ENCODE results near the gene SERP2.

SERP2 gene

GRCh38 chr13:44404261-44405132 lies 30.9 kb downstream of the SERP2 start:
- no peak overlapping the region for H3K4me2 ChIP-seq (ENCODE audit: insufficient read depth, low read length, poor library complexity, severe bottlenecking)
- H3K9ac ChIP-seq (ENCODE audit: low read depth, low read length, poor library complexity): no peak overlapping the region
- no peak overlapping the region for H3K14ac ChIP-seq (ENCODE audit: low read length)
- peaks cover 27 to 33% of the 10 kb centered on the region in 2 donors for H3K4me1 ChIP-seq (ENCODE audit: control insufficient read depth in 2 of 2, insufficient read depth in 1 of 2, low read depth in 1 of 2, low read length in 2 of 2)
- no peak overlapping the region for H2BK5ac ChIP-seq (ENCODE audit: low read length)
- no peak overlapping the region for H2BK120ac ChIP-seq (ENCODE audit: low read depth, low read length)
- no peaks in the 10 kb centered on the region for H3K27me3 ChIP-seq (ENCODE audit: control insufficient read depth in 3 of 3, insufficient read depth in 3 of 3, low read depth in 1 of 3, low read length in 3 of 3)
- DNase-seq (ENCODE audit: low spot score): no peak
- no peaks in the 10 kb centered on the region for H3K79me1 ChIP-seq (ENCODE audit: low read depth, low read length)
- H3K9me3 ChIP-seq (replicated peaks in 1 of 2; ENCODE audit: control insufficient read depth in 2 of 2, insufficient read depth in 1 of 2, low read depth in 1 of 2, low read length in 2 of 2): no peaks in the 10 kb centered on the region
- H2BK12ac ChIP-seq (ENCODE audit: low read length): no peak overlapping the region
- H2AK5ac ChIP-seq (ENCODE audit: low read depth, low read length): no peak overlapping the region
- peak overlapping the region; percentile 2 for H2BK15ac ChIP-seq (ENCODE audit: low read length)
- no CpG with 5 or more reads among the region's 15 CpGs for WGBS, 2 donors (ENCODE audit: extremely low coverage in 2 of 2, insufficient read length in 2 of 2, insufficient replicate concordance in 1 of 2)
- H3K36me3 ChIP-seq (replicated peaks in 1 of 2; ENCODE audit: control insufficient read depth in 2 of 2, insufficient read depth in 2 of 2, low read length in 2 of 2): no peaks in the 10 kb centered on the region
- peak overlapping the region; percentile 82 for H3K18ac ChIP-seq (ENCODE audit: low read length)
- H3K4me3 ChIP-seq (ENCODE audit: low read length in 2 of 2): no peak overlapping the region
- H3K23ac ChIP-seq (ENCODE audit: low read depth, low read length, poor library complexity): no peak overlapping the region
- no peak overlapping the region for H4K91ac ChIP-seq (ENCODE audit: low read depth, low read length, poor library complexity)
- H3K4ac ChIP-seq (ENCODE audit: low read length): no peak overlapping the region
- H2AFZ ChIP-seq (ENCODE audit: low read length): peak overlapping the region; percentile 82
- no peak overlapping the region for H4K8ac ChIP-seq (ENCODE audit: low read depth, low read length)
- peak overlapping the region; percentile 56 for H3K27ac ChIP-seq (replicated peaks; ENCODE audit: low read length)

GRCh38 chr13:44406617-44407016 lies 33.0 kb downstream of the SERP2 start:
- no peak overlapping the region for H2AK5ac ChIP-seq (ENCODE audit: low read depth, low read length)
- no peak overlapping the region for H2BK5ac ChIP-seq (ENCODE audit: low read length)
- no peak overlapping the region for H3K14ac ChIP-seq (ENCODE audit: low read length)
- H2AFZ ChIP-seq (ENCODE audit: low read length): no peak overlapping the region
- H3K9ac ChIP-seq (ENCODE audit: low read depth, low read length, poor library complexity): no peak overlapping the region
- no peak overlapping the region for H3K4me2 ChIP-seq (ENCODE audit: insufficient read depth, low read length, poor library complexity, severe bottlenecking)
- no peak overlapping the region for H3K4ac ChIP-seq (ENCODE audit: low read length)
- DNase-seq (ENCODE audit: low spot score): no peak
- no peaks in the 10 kb centered on the region for H3K79me1 ChIP-seq (ENCODE audit: low read depth, low read length)
- peak overlapping the region; percentile 2 for H2BK12ac ChIP-seq (ENCODE audit: low read length)
- no peak overlapping the region for H3K23ac ChIP-seq (ENCODE audit: low read depth, low read length, poor library complexity)
- no peak overlapping the region for H3K27ac ChIP-seq (replicated peaks; ENCODE audit: low read length)
- no peak overlapping the region for H3K18ac ChIP-seq (ENCODE audit: low read length)
- H2BK120ac ChIP-seq (ENCODE audit: low read depth, low read length): no peak overlapping the region
- no peaks in the 10 kb centered on the region for H3K36me3 ChIP-seq (replicated peaks in 1 of 2; ENCODE audit: control insufficient read depth in 2 of 2, insufficient read depth in 2 of 2, low read length in 2 of 2)
- whole genome bisulfite sequencing, 2 donors (ENCODE audit: extremely low coverage in 2 of 2, insufficient read length in 2 of 2, insufficient replicate concordance in 1 of 2): no CpG with 5 or more reads among the region's 5 CpGs
- H3K4me1 ChIP-seq (ENCODE audit: control insufficient read depth in 2 of 2, insufficient read depth in 1 of 2, low read depth in 1 of 2, low read length in 2 of 2): peaks cover 27 to 33% of the 10 kb centered on the region in 2 donors
- H3K4me3 ChIP-seq (ENCODE audit: low read length in 2 of 2): no peak overlapping the region
- H2BK15ac ChIP-seq (ENCODE audit: low read length): no peak overlapping the region
- no peaks in the 10 kb centered on the region for H3K9me3 ChIP-seq (replicated peaks in 1 of 2; ENCODE audit: control insufficient read depth in 2 of 2, insufficient read depth in 1 of 2, low read depth in 1 of 2, low read length in 2 of 2)
- no peaks in the 10 kb centered on the region for H3K27me3 ChIP-seq (ENCODE audit: control insufficient read depth in 3 of 3, insufficient read depth in 3 of 3, low read depth in 1 of 3, low read length in 3 of 3)
- no peak overlapping the region for H4K91ac ChIP-seq (ENCODE audit: low read depth, low read length, poor library complexity)
- H4K8ac ChIP-seq (ENCODE audit: low read depth, low read length): no peak overlapping the region

GRCh38 chr13:44407379-44407778 lies 33.8 kb downstream of the SERP2 start:
- WGBS, 2 donors (ENCODE audit: extremely low coverage in 2 of 2, insufficient read length in 2 of 2, insufficient replicate concordance in 1 of 2): no CpG with 5 or more reads among the region's 3 CpGs
- Histone ChIP-seq H2BK5ac (ENCODE audit: low read length) (no peak overlapping the region), H2BK120ac (ENCODE audit: low read depth, low read length) (no peak overlapping the region)

GRCh38 chr13:44407891-44408290 lies 34.3 kb downstream of the SERP2 start:
- H2BK15ac ChIP-seq (ENCODE audit: low read length): no peak overlapping the region
- H3K27ac ChIP-seq (replicated peaks; ENCODE audit: low read length): no peak overlapping the region
- H3K36me3 ChIP-seq (replicated peaks in 1 of 2; ENCODE audit: control insufficient read depth in 2 of 2, insufficient read depth in 2 of 2, low read length in 2 of 2): no peaks in the 10 kb centered on the region
- no peak overlapping the region for H3K9ac ChIP-seq (ENCODE audit: low read depth, low read length, poor library complexity)
- H3K23ac ChIP-seq (ENCODE audit: low read depth, low read length, poor library complexity): no peak overlapping the region
- H2BK12ac ChIP-seq (ENCODE audit: low read length): no peak overlapping the region
- H3K9me3 ChIP-seq (replicated peaks in 1 of 2; ENCODE audit: control insufficient read depth in 2 of 2, insufficient read depth in 1 of 2, low read depth in 1 of 2, low read length in 2 of 2): no peaks in the 10 kb centered on the region
- peak overlapping the region; percentile 50 for H3K18ac ChIP-seq (ENCODE audit: low read length)
- no peak overlapping the region for H3K4me3 ChIP-seq (ENCODE audit: low read length in 2 of 2)
- no peak overlapping the region for H2AFZ ChIP-seq (ENCODE audit: low read length)
- H4K91ac ChIP-seq (ENCODE audit: low read depth, low read length, poor library complexity): no peak overlapping the region
- DNase-seq (ENCODE audit: low spot score): no peak
- no peak overlapping the region for H3K14ac ChIP-seq (ENCODE audit: low read length)
- H3K27me3 ChIP-seq (ENCODE audit: control insufficient read depth in 3 of 3, insufficient read depth in 3 of 3, low read depth in 1 of 3, low read length in 3 of 3): no peaks in the 10 kb centered on the region
- H2BK5ac ChIP-seq (ENCODE audit: low read length): no peak overlapping the region
- no peak overlapping the region for H2BK120ac ChIP-seq (ENCODE audit: low read depth, low read length)
- no peaks in the 10 kb centered on the region for H3K79me1 ChIP-seq (ENCODE audit: low read depth, low read length)
- no peak overlapping the region for H4K8ac ChIP-seq (ENCODE audit: low read depth, low read length)
- no peak overlapping the region for H3K4me2 ChIP-seq (ENCODE audit: insufficient read depth, low read length, poor library complexity, severe bottlenecking)
- peaks cover 26 to 28% of the 10 kb centered on the region in 2 donors for H3K4me1 ChIP-seq (ENCODE audit: control insufficient read depth in 2 of 2, insufficient read depth in 1 of 2, low read depth in 1 of 2, low read length in 2 of 2)
- H3K4ac ChIP-seq (ENCODE audit: low read length): no peak overlapping the region
- peak overlapping the region; percentile 22 for H2AK5ac ChIP-seq (ENCODE audit: low read depth, low read length)
- WGBS, 2 donors (ENCODE audit: extremely low coverage in 2 of 2, insufficient read length in 2 of 2, insufficient replicate concordance in 1 of 2): no CpG with 5 or more reads among the region's 7 CpGs

More at GRCh38 chr13:44407379-44407778, 33.8 kb downstream of the SERP2 start:
- no peak for DNase-seq (ENCODE audit: low spot score)
- H3K9ac ChIP-seq (ENCODE audit: low read depth, low read length, poor library complexity): no peak overlapping the region
- no peak overlapping the region for H3K23ac ChIP-seq (ENCODE audit: low read depth, low read length, poor library complexity)
- H3K27me3 ChIP-seq (ENCODE audit: control insufficient read depth in 3 of 3, insufficient read depth in 3 of 3, low read depth in 1 of 3, low read length in 3 of 3): no peaks in the 10 kb centered on the region
- no peak overlapping the region for H2BK15ac ChIP-seq (ENCODE audit: low read length)
- H3K36me3 ChIP-seq (replicated peaks in 1 of 2; ENCODE audit: control insufficient read depth in 2 of 2, insufficient read depth in 2 of 2, low read length in 2 of 2): no peaks in the 10 kb centered on the region
- peaks cover 27 to 32% of the 10 kb centered on the region in 2 donors for H3K4me1 ChIP-seq (ENCODE audit: control insufficient read depth in 2 of 2, insufficient read depth in 1 of 2, low read depth in 1 of 2, low read length in 2 of 2)
- no peak overlapping the region for H3K4ac ChIP-seq (ENCODE audit: low read length)
- H3K4me2 ChIP-seq (ENCODE audit: insufficient read depth, low read length, poor library complexity, severe bottlenecking): no peak overlapping the region
- no peak overlapping the region for H2BK12ac ChIP-seq (ENCODE audit: low read length)
- no peaks in the 10 kb centered on the region for H3K79me1 ChIP-seq (ENCODE audit: low read depth, low read length)
- H3K14ac ChIP-seq (ENCODE audit: low read length): no peak overlapping the region
- H4K91ac ChIP-seq (ENCODE audit: low read depth, low read length, poor library complexity): no peak overlapping the region
- H2AK5ac ChIP-seq (ENCODE audit: low read depth, low read length): no peak overlapping the region
- H3K4me3 ChIP-seq (ENCODE audit: low read length in 2 of 2): no peak overlapping the region
- no peaks in the 10 kb centered on the region for H3K9me3 ChIP-seq (replicated peaks in 1 of 2; ENCODE audit: control insufficient read depth in 2 of 2, insufficient read depth in 1 of 2, low read depth in 1 of 2, low read length in 2 of 2)
- no peak overlapping the region for H3K27ac ChIP-seq (replicated peaks; ENCODE audit: low read length)
- no peak overlapping the region for H2AFZ ChIP-seq (ENCODE audit: low read length)
- H3K18ac ChIP-seq (ENCODE audit: low read length): no peak overlapping the region
- no peak overlapping the region for H4K8ac ChIP-seq (ENCODE audit: low read depth, low read length)

Measured in neuronal stem cell (in vitro differentiated cells).